ENCODE data around the gene KRT73. TPM values are rescaled to one million over a fixed set of nuclear protein-coding genes. Genes with fewer than 3 reads are reported as not detected.

KRT73 gene
- total RNA-seq, 6 experiments from 2014 or later = not detected

- WGBS (ENCODE audit: insufficient coverage, low coverage, low lambda C conversion rate, missing lambda C conversion rate) = 89% methylated on average over 3 of the region's 9 CpGs
- Histone ChIP-seq H3K27me3 (no peaks in the 10 kb centered on the region), H3K4me3 (no peak overlapping the region), H3K36me3 (no peaks in the 10 kb centered on the region), H3K4me1 (no peaks in the 10 kb centered on the region), H3K27ac (no peak overlapping the region), H3K9me3 (no peaks in the 10 kb centered on the region)
- TF ChIP-seq CTCF (IDR thresholded peaks at IDR 0.05) = no peak
- TF ChIP-seq POLR2A (IDR thresholded peaks at IDR 0.05) = no peak
- no peak for ATAC-seq
- intact Hi-C loops (cut with DNase I) = loop anchor here in 1 of 2 donors (10.0 kb wide), 1 partner anchor 400 kb away; no protein-coding TSS in a partner anchor
- DNase-seq = no peak
These were observed 43.1 kb downstream of the KRT73 start for GRCh38 chr12:52575256-52575655.

GRCh38 chr12:52573743-52574142 is 44.6 kb downstream of the KRT73 start, which contains the start of gene KRT74:
KRT74 (minus strand) TSS chr12:52573843; CDS start chr12:52573777, 66 bp downstream.
- no peaks in the 10 kb centered on the region for H3K4me1 ChIP-seq
- DNase-seq = no peak
- no peak for TF ChIP-seq POLR2A (IDR thresholded peaks at IDR 0.05)
- TF ChIP-seq CTCF (IDR thresholded peaks at IDR 0.05) = no peak
- intact Hi-C loops (cut with DNase I) = loop anchor here in 1 of 2 donors (10.0 kb wide), 1 partner anchor 401 kb away; no protein-coding TSS in a partner anchor
- H3K27ac ChIP-seq = no peak within 1 kb of the TSS
- H3K27me3 ChIP-seq = no peaks in the 10 kb centered on the region
- no peaks in the 10 kb centered on the region for H3K9me3 ChIP-seq
- no peak within 1 kb of the TSS for H3K4me3 ChIP-seq
- no peaks in the 10 kb centered on the region for H3K36me3 ChIP-seq
- no CpG with 5 or more reads among the region's 3 CpGs for WGBS (ENCODE audit: insufficient coverage, low coverage, low lambda C conversion rate, missing lambda C conversion rate)
- ATAC-seq = no peak

- no peaks in the 10 kb centered on the region for H3K27me3 ChIP-seq
- no peaks in the 10 kb centered on the region for H3K36me3 ChIP-seq
- H3K9me3 ChIP-seq = no peaks in the 10 kb centered on the region
- H3K4me3 ChIP-seq = no peak overlapping the region
- ATAC-seq (no peak), DNase-seq (no peak)
- H3K27ac ChIP-seq = no peak overlapping the region
- intact Hi-C loops (cut with DNase I) = loop anchor here in 1 of 2 donors (10.0 kb wide), 1 partner anchor 401 kb away; no protein-coding TSS in a partner anchor
- TF ChIP-seq POLR2A (IDR thresholded peaks at IDR 0.05) (no peak), CTCF (IDR thresholded peaks at IDR 0.05) (no peak)
- no peaks in the 10 kb centered on the region for H3K4me1 ChIP-seq
- WGBS (ENCODE audit: insufficient coverage, low coverage, low lambda C conversion rate, missing lambda C conversion rate) = 80% methylated on average over 2 of the region's 15 CpGs
These were observed 45.1 kb downstream of the KRT73 start for GRCh38 chr12:52573306-52573705.

- intact Hi-C loops (cut with DNase I) = loop anchor here in 1 of 2 donors (10.0 kb wide), 1 partner anchor 404 kb away; no protein-coding TSS in a partner anchor
- Histone ChIP-seq H3K4me1 (no peaks in the 10 kb centered on the region), H3K27ac (no peak overlapping the region), H3K4me3 (no peak overlapping the region), H3K27me3 (no peaks in the 10 kb centered on the region), H3K9me3 (no peaks in the 10 kb centered on the region), H3K36me3 (no peaks in the 10 kb centered on the region)
- 96% methylated on average over 3 of the region's 10 CpGs for WGBS (ENCODE audit: insufficient coverage, low coverage, low lambda C conversion rate, missing lambda C conversion rate)
- ATAC-seq (no peak), DNase-seq (no peak)
- TF ChIP-seq POLR2A (IDR thresholded peaks at IDR 0.05) (no peak), CTCF (IDR thresholded peaks at IDR 0.05) (no peak)
These were observed 47.8 kb downstream of the KRT73 start for GRCh38 chr12:52570511-52570910.

Data from right lobe of liver (tissue), 6 donors.